GM18907 (cell line): ENCODE results near the gene WNT4.

Experiments
- ATAC-seq: cut with Tn5 transposase; IDR thresholded peaks from one replicate; pipeline ENCODE4 v1.9.1; 2021; ENCODE audit warnings: mild to moderate bottlenecking, moderate library complexity; ENCODE audit not compliant: unreplicated experiment

The WNT4 gene

DNA sequence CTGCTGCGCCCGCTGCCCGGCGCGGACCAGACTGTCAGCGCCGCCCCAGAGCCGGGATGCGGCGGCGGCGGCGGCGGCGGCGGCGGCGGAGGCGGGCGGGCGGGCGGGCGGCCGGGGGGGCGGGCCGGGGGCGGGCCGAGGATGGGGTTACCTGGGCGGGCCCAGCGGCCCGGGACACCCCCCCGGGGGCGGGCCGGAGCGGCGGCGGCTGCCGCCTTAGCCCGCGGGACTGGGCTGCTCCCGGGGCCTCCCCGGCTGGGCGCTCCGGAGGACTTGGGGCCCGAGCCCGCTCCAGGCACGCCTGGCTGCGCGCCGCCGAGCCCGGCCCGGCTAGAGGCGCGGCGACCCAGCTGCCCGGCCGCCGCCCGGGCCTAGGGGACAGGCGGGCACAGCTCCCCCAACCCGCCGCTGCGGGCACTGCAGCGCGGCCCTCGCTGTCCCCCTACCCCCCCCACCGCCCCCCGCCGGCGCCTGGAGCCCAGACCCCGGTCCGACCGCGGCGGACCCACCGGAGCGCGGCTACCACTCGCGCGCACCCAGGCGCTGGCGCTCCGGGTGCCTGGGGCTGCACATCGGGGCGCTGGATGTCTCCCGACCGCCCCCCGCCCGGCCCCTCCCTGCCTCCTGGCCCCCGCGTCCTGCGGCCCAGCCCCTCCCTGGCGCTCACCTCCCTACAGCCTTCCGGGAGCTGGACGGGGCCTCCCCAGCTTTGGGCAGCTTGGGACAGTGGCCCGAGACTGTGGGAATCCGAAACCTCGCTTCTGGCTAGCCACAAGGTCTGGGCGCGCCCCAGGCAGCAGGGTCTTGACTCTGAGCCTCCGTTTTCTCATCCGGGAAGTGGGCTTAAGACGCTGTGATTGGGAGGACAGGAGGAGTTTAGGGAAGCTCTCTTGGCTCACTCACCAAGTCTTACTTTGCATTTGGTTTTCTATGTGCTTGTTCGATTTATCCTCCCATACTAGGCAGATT lies at the start of gene WNT4:
TSS of gene WNT4 (minus strand) at position 33 of the 969 bp plus-strand sequence. CDS start 175 bp downstream, outside the sequence.
- ATAC-seq: no peak

DNA sequence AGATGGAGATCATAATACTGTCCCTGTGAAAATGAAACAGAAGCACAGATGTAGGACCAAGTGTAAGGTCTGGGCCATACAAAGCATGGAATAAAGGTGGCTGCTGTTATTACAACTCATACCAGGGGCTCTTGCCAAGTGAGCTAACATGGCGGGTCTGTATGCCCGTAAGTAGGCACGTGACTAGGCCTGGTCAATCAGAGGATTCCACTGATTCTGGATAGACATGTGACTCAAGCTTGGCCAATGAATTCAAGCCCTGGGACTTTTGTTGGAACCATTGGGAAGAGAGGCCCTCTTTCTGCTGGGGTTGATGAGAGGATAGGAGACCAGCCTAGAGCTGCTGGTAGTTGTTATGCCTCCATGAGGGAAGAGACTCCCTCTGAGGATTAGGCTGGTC lies 47.8 kb upstream of the WNT4 start:
- ATAC-seq: no peak

DNA sequence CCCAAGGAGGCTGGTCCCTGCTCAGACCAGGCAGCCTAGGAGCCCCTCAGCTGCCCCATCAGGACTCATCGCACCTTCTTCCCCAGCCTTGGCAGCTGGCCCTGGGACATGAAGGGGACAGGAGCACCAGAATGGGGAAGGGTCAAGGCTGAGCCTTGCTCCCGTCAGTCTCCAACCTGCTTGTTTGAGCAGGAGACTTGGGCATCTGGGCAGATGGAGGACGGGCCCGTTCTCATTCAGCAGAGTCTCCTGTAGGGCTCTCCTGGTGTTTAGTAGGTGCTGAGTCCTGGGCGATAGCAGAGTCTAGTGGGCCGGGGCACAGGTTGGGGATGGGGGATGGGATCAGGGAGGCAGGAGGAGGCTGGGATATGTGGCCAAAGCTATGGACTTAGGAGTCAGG lies 47.4 kb upstream of the WNT4 start:
- ATAC-seq: no peak

DNA sequence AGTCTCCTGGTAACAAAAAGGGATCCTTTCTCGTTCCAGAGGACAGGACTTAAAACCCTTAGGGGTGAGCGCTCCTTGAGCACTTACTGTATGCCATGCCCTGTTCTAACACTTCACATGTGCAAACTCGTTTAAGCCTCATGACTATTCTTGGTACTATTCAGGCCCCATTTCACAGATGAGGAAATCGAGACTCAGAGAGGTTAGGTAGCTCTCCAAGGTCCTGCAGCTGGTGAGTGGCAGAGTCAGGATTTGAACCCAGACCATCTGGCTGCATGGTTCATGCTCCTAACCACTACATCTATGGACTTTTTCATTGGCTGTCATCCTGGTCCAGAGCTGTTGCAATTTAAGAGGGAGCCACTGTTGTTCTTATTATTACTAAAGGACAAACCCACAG lies 46.7 kb upstream of the WNT4 start:
- no peak for ATAC-seq

DNA sequence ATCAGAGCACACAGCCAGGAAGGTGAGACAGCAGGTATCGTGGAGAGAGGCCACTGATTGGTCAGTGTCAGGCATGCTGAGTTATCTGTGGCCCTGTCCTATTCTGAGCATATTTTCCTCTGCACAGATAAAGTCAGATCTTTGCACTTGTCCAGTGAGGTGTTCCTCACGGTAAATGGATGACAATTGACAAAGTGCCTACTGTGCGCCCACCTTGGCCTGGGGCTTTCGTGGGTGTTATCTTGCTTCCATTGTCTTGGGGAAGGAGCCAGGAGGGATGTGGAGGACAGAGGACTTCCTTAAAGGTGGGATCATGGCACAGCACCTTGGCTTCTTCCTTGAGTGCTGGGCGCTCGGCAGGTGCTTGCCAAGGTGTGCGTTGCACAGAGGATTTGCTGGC lies 46.0 kb upstream of the WNT4 start:
- no peak for ATAC-seq

DNA sequence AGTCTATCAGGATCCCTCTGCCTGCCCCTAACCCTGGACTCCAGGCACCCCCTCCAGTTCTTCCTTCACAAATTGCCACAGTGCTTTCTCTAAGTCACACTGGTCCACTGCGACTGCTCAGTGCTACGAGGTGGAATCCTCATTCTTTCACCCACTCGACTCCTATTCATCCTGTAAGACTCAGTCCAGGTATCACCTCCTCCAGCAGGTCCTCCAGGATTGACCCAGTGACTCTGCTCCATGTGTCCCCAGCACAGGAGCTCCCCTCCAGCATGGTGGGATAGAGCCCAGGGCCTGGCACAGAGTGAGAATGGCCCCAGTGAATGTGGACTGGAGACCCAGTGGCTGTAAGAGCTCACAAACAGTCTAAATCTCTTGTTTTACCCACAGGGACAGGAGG lies 45.5 kb upstream of the WNT4 start:
- ATAC-seq: no peak

DNA sequence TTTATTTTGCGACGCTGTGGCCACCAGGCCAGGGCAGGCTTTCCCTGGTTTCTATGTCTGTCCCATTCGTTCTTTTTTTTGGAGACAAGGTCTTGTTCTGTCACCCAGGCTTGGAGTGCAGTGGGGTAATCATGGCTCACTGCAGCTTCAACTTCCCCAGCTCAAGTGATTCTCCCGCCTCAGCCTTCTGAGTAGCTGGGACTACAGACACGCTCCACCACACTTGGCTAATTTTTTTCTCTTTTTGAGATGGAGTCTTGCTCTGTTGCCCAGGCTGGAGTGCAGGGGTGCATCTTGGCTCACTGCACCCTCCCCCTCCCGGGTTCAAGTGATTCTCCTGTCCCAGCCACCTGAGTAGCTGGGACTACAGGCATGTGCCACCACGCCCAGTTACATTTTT lies 43.4 kb upstream of the WNT4 start:
- ATAC-seq: no peak

DNA sequence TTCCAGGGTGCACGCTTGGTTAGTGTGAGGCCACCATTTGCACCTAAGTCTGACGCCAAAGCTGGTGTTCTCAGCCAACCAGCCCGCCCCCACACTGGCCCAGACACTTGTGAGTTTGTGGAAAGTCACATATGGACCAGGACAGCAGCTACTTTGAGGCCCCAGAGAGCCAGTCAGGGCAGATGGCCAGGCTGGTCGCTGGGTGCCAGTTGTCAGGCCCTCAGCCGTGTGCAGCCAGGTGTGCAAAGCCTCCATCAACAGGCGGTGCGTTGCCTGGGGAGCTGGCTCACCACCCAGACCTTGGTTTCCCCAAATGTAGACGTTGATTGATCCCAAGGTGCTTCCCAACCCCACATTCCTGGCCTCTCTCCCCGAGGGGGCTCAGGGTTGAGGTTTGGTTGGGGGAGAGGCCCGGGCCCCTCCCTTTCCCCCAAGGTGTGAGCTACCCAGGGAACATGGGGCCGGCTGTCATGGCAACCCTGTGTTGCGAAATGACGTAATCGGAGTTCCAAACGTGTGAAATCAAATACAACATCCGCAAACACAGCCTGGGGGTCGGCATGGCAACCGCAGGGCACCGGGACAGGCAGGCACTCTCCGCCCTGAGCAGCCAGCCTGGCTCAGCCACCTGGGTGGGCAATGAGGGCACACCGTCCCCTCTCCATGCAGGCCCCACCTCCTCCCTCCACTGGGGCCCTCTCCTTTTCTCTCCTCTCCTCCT lies 42.2 kb upstream of the WNT4 start:
- no peak for ATAC-seq

DNA sequence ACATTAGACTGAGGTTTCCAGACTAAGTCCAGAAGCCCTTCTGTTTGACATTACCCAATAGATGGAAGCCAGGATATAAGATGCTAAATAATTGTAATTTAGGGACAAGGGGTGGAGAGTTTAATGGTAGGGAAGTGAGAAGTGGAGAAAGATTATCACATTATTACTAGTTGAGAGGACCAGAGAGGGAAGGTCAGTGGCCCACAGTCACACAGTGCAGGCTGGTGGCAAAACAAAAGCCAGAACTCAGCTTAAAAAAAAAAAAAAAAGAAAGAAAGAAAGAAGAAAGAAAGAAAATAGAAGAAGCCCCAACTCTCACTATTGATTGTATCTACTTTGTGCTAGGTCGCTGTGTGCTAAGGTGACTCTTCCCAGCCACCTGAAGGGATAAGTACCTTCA lies 41.6 kb upstream of the WNT4 start:
- ATAC-seq: no peak

DNA sequence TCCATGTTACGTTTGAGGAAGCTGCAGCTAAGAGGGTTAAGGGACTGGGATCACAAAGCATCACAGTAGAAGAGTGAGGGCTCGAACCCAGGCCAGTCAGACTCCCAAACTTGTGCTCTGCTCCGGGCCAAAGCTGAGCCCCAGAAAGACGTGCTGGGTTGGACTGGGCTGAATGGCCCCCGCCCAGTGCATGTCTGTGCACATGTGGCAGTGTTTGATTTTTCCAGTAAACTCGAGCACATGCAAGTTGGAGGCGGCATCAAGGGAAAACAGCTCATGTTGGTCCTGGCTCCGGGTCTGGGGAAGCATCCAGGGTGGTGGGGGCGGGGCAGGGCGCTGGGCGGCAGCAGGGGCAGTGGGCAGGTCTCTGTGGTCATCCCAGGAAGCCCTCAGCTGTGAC lies 39.8 kb upstream of the WNT4 start:
- ATAC-seq: no peak

- no peak for ATAC-seq
These were observed 36.4 kb upstream of the WNT4 start for GRCh38 chr1:22179197-22179803.

DNA sequence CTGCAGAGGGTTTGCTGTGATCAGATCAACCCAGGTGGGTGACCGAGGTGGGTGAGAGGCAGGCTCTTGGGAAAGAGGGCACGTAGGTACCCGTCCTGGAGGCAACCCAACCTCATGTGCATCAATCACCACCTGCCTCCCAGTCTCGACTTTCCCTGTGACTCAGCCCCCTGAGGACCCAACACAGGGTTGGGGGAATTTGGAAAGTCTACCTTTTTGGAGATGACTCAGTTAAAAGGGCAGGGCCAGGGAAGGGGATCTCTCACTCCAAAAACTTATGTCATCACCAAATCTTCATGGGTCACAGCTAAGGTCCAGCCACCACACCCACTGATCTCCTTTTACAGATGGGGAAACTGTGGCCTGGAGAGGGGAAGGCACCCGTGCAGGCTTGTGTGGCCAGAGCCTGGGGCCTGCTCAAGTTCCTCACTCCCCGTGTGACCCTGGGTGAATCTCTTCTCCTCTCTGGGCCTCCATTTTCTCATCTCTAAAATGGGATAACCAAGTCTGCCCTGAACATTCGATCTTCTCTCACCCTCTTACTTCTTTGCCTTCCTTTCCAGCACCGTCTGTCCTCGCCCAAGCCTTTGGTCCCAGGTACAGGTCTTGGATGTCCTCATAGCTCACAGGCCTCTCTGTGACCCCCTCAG lies 34.6 kb upstream of the WNT4 start:
- peak; percentile 64 for ATAC-seq

GRCh38 chr1:22176258-22176657 lies 33.4 kb upstream of the WNT4 start:
- peak; percentile 64 for ATAC-seq

DNA sequence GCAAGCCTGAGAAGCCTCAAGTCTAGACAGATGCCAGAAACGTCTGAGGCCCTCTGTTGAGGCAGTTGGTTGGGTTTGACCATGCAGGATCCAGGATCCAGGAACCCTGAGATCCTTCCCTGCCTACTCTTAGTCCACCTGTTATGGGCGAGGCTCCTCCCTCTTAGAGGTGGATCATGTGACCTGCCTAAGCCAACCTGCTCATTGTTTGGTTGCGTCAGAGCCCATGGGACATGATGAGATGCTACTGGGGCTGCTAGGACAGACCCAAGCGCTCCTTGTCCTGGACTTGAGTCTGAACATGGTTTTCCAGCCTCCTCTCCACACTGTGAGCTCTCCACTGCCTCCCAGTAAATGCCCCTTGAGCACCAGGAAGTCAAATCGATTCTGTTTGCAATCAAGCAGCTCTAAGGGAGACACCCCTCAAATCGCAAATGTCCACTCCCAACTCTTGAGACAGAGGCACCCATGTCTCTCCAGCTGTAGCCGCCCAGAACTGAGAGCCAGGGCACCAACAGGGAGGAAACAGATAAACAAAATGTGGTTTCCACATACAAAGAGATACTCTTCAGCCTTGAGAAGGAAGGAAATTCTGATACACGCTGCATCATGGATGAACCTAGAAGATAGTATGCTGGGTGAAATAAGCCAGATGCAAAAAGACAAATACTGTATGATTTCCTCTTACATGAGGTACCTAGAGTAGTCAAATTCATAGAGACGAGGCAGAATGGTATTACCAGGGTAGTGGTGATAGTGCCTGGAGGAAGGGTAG lies 31.7 kb upstream of the WNT4 start:
- ATAC-seq: no peak

- no peak for ATAC-seq
These were observed 29.2 kb upstream of the WNT4 start for GRCh38 chr1:22171951-22172715.

GRCh38 chr1:22169816-22170215 lies 26.9 kb upstream of the WNT4 start:
- no peak for ATAC-seq

- ATAC-seq: no peak
These were observed 25.6 kb upstream of the WNT4 start for GRCh38 chr1:22168412-22168973.

- ATAC-seq: no peak
These were observed 23.5 kb upstream of the WNT4 start for GRCh38 chr1:22166439-22166838.
